ENCODE results near the gene DOCK2. TPM values are rescaled to one million over a fixed set of nuclear protein-coding genes. Genes with fewer than 3 reads are reported as not detected.

Gene DOCK2
- total RNA-seq, 1 donor from 2014 or later = 4.2 TPM

GRCh38 chr5:169789417-169789940 lies 152.4 kb downstream of the DOCK2 start:
- DNase-seq = no peak
- intact Hi-C loops (cut with micrococcal nuclease) = no loop called here
- no peaks in the 10 kb centered on the region for H3K4me1 ChIP-seq
- no peak for TF ChIP-seq CTCF (IDR thresholded peaks at IDR 0.05; ENCODE audit: borderline replicate concordance)
- H3K9me3 ChIP-seq (replicated peaks) = no peaks in the 10 kb centered on the region
- H3K4me3 ChIP-seq = no peak overlapping the region
- no peaks in the 10 kb centered on the region for H3K36me3 ChIP-seq
- H3K27ac ChIP-seq (replicated peaks) = no peak overlapping the region
- no peaks in the 10 kb centered on the region for H3K27me3 ChIP-seq (ENCODE audit: low read depth)

GRCh38 chr5:169791251-169791650 lies 154.2 kb downstream of the DOCK2 start:
- TF ChIP-seq CTCF (IDR thresholded peaks at IDR 0.05; ENCODE audit: borderline replicate concordance) = no peak
- intact Hi-C loops (cut with micrococcal nuclease) = no loop called here
- no peaks in the 10 kb centered on the region for H3K4me1 ChIP-seq
- H3K27ac ChIP-seq (replicated peaks) = no peak overlapping the region
- no peaks in the 10 kb centered on the region for H3K9me3 ChIP-seq (replicated peaks)
- DNase-seq = no peak
- H3K27me3 ChIP-seq (ENCODE audit: low read depth) = no peaks in the 10 kb centered on the region
- no peak overlapping the region for H3K4me3 ChIP-seq
- H3K36me3 ChIP-seq = no peaks in the 10 kb centered on the region

GRCh38 chr5:169795338-169795737 lies 158.3 kb downstream of the DOCK2 start:
- Histone ChIP-seq H3K27me3 (ENCODE audit: low read depth) (no peaks in the 10 kb centered on the region), H3K4me1 (no peaks in the 10 kb centered on the region), H3K9me3 (replicated peaks) (no peaks in the 10 kb centered on the region), H3K27ac (replicated peaks) (no peak overlapping the region), H3K4me3 (no peak overlapping the region), H3K36me3 (no peaks in the 10 kb centered on the region)
- no peak for DNase-seq
- TF ChIP-seq CTCF (IDR thresholded peaks at IDR 0.05; ENCODE audit: borderline replicate concordance) = no peak
- intact Hi-C loops (cut with micrococcal nuclease) = no loop called here

GRCh38 chr5:169796731-169797130 lies 159.7 kb downstream of the DOCK2 start:
- no peak for TF ChIP-seq CTCF (IDR thresholded peaks at IDR 0.05; ENCODE audit: borderline replicate concordance)
- Histone ChIP-seq H3K36me3 (no peaks in the 10 kb centered on the region), H3K27me3 (ENCODE audit: low read depth) (no peaks in the 10 kb centered on the region), H3K27ac (replicated peaks) (no peak overlapping the region), H3K4me3 (no peak overlapping the region), H3K9me3 (replicated peaks) (no peaks in the 10 kb centered on the region), H3K4me1 (no peaks in the 10 kb centered on the region)
- intact Hi-C loops (cut with micrococcal nuclease) = no loop called here
- DNase-seq = no peak

- no peaks in the 10 kb centered on the region for H3K4me1 ChIP-seq
- no peak overlapping the region for H3K4me3 ChIP-seq
- H3K9me3 ChIP-seq (replicated peaks) = no peaks in the 10 kb centered on the region
- H3K36me3 ChIP-seq = no peaks in the 10 kb centered on the region
- intact Hi-C loops (cut with micrococcal nuclease) = no loop called here
- DNase-seq = no peak
- H3K27me3 ChIP-seq (ENCODE audit: low read depth) = no peaks in the 10 kb centered on the region
- TF ChIP-seq CTCF (IDR thresholded peaks at IDR 0.05; ENCODE audit: borderline replicate concordance) = no peak
- no peak overlapping the region for H3K27ac ChIP-seq (replicated peaks)
Observed at GRCh38 chr5:169797577-169797976, 160.5 kb downstream of the DOCK2 start.

All from left ventricle myocardium inferior (tissue), 1 donor.